ENCODE measurements around the gene SPAG17.

The SPAG17 gene

GRCh38 chr1:118151312-118151937, 33.6 kb downstream of the SPAG17 start:
- Mint-ChIP-seq H3K4me1 (no peaks in the 10 kb centered on the region), H3K27me3 (peaks cover 2% of the 10 kb centered on the region), H3K4me3 (no peak overlapping the region), H3K27ac (no peak overlapping the region), H3K9me3 (no peaks in the 10 kb centered on the region), H3K36me3 (no peaks in the 10 kb centered on the region)
- ATAC-seq (ENCODE audit: low read depth) (no peak), DNase-seq (ENCODE audit: low spot score in 2 of 2) (peak; percentile 9 to 11)

GRCh38 chr1:118149799-118150198, 35.2 kb downstream of the SPAG17 start:
- H3K27ac Mint-ChIP-seq = no peak overlapping the region
- ATAC-seq (ENCODE audit: low read depth) (no peak), DNase-seq (ENCODE audit: low spot score in 2 of 2) (no peak)
- no peaks in the 10 kb centered on the region for H3K9me3 Mint-ChIP-seq
- H3K4me3 Mint-ChIP-seq = no peak overlapping the region
- no peaks in the 10 kb centered on the region for H3K4me1 Mint-ChIP-seq
- no peaks in the 10 kb centered on the region for H3K36me3 Mint-ChIP-seq
- H3K27me3 Mint-ChIP-seq = peaks cover 2% of the 10 kb centered on the region

- ATAC-seq (ENCODE audit: low read depth) (no peak), DNase-seq (ENCODE audit: low spot score in 2 of 2) (no peak)
- Mint-ChIP-seq H3K27me3 (peaks cover 2% of the 10 kb centered on the region), H3K36me3 (no peaks in the 10 kb centered on the region), H3K4me3 (no peak overlapping the region), H3K4me1 (no peaks in the 10 kb centered on the region), H3K9me3 (no peaks in the 10 kb centered on the region), H3K27ac (no peak overlapping the region)
These were observed 37.0 kb downstream of the SPAG17 start for GRCh38 chr1:118148034-118148433.

- H3K27ac Mint-ChIP-seq = no peak overlapping the region
- H3K9me3 Mint-ChIP-seq = no peaks in the 10 kb centered on the region
- H3K36me3 Mint-ChIP-seq = no peaks in the 10 kb centered on the region
- ATAC-seq (ENCODE audit: low read depth) = no peak
- no peak overlapping the region for H3K4me3 Mint-ChIP-seq
- DNase-seq (ENCODE audit: low spot score in 2 of 2) = no peak
- no peaks in the 10 kb centered on the region for H3K4me1 Mint-ChIP-seq
- peaks cover 2% of the 10 kb centered on the region for H3K27me3 Mint-ChIP-seq
These were observed 37.5 kb downstream of the SPAG17 start for GRCh38 chr1:118147522-118147921.

GRCh38 chr1:118145721-118146120, 39.3 kb downstream of the SPAG17 start:
- Mint-ChIP-seq H3K9me3 (no peaks in the 10 kb centered on the region), H3K4me3 (no peak overlapping the region), H3K27ac (no peak overlapping the region), H3K4me1 (no peaks in the 10 kb centered on the region), H3K27me3 (peaks cover 2% of the 10 kb centered on the region), H3K36me3 (no peaks in the 10 kb centered on the region)
- DNase-seq (ENCODE audit: low spot score in 2 of 2) (no peak), ATAC-seq (ENCODE audit: low read depth) (no peak)

GRCh38 chr1:118144684-118145083, 40.3 kb downstream of the SPAG17 start:
- Mint-ChIP-seq H3K4me1 (no peaks in the 10 kb centered on the region), H3K36me3 (no peaks in the 10 kb centered on the region), H3K4me3 (no peak overlapping the region), H3K9me3 (no peaks in the 10 kb centered on the region), H3K27me3 (peaks cover 2% of the 10 kb centered on the region), H3K27ac (no peak overlapping the region)
- no peak for DNase-seq (ENCODE audit: low spot score in 2 of 2)
- no peak for ATAC-seq (ENCODE audit: low read depth)

GRCh38 chr1:118143831-118144230, 41.2 kb downstream of the SPAG17 start:
- ATAC-seq (ENCODE audit: low read depth) (no peak), DNase-seq (ENCODE audit: low spot score in 2 of 2) (no peak)

GRCh38 chr1:118143121-118143520, 41.9 kb downstream of the SPAG17 start:
- Mint-ChIP-seq H3K4me3 (no peak overlapping the region), H3K27me3 (peaks cover 2% of the 10 kb centered on the region)

More at GRCh38 chr1:118143831-118144230, 41.2 kb downstream of the SPAG17 start:
- Mint-ChIP-seq H3K36me3 (no peaks in the 10 kb centered on the region), H3K9me3 (no peaks in the 10 kb centered on the region), H3K27me3 (peaks cover 2% of the 10 kb centered on the region), H3K27ac (no peak overlapping the region), H3K4me3 (no peak overlapping the region), H3K4me1 (no peaks in the 10 kb centered on the region)

GRCh38 chr1:118142546-118142945, 42.5 kb downstream of the SPAG17 start:
- Mint-ChIP-seq H3K4me1 (no peaks in the 10 kb centered on the region), H3K27ac (no peak overlapping the region), H3K36me3 (no peaks in the 10 kb centered on the region), H3K4me3 (no peak overlapping the region), H3K27me3 (peaks cover 2% of the 10 kb centered on the region), H3K9me3 (no peaks in the 10 kb centered on the region)
- ATAC-seq (ENCODE audit: low read depth) = no peak
- DNase-seq (ENCODE audit: low spot score in 2 of 2) = no peak

More at GRCh38 chr1:118143121-118143520, 41.9 kb downstream of the SPAG17 start:
- ATAC-seq (ENCODE audit: low read depth) (no peak), DNase-seq (ENCODE audit: low spot score in 2 of 2) (no peak)
- Mint-ChIP-seq H3K4me1 (no peaks in the 10 kb centered on the region), H3K36me3 (no peaks in the 10 kb centered on the region), H3K27ac (no peak overlapping the region), H3K9me3 (no peaks in the 10 kb centered on the region)

- no peaks in the 10 kb centered on the region for H3K9me3 Mint-ChIP-seq
These were observed 47.1 kb downstream of the SPAG17 start for GRCh38 chr1:118137900-118138299.

GRCh38 chr1:118136187-118136941, 48.7 kb downstream of the SPAG17 start:
- Mint-ChIP-seq H3K36me3 (no peaks in the 10 kb centered on the region), H3K9me3 (no peaks in the 10 kb centered on the region), H3K4me3 (no peak overlapping the region), H3K27ac (no peak overlapping the region), H3K27me3 (peaks cover 12% of the 10 kb centered on the region), H3K4me1 (no peaks in the 10 kb centered on the region)
- ATAC-seq (ENCODE audit: low read depth) (no peak), DNase-seq (ENCODE audit: low spot score in 2 of 2) (no peak)

More at GRCh38 chr1:118137900-118138299, 47.1 kb downstream of the SPAG17 start:
- Mint-ChIP-seq H3K4me3 (no peak overlapping the region), H3K27ac (no peak overlapping the region), H3K4me1 (no peaks in the 10 kb centered on the region), H3K27me3 (peaks cover 9% of the 10 kb centered on the region), H3K36me3 (no peaks in the 10 kb centered on the region)
- ATAC-seq (ENCODE audit: low read depth) (no peak), DNase-seq (ENCODE audit: low spot score in 2 of 2) (no peak)

- no peaks in the 10 kb centered on the region for H3K36me3 Mint-ChIP-seq
- H3K9me3 Mint-ChIP-seq = no peaks in the 10 kb centered on the region
- H3K27me3 Mint-ChIP-seq = peaks cover 18% of the 10 kb centered on the region
- DNase-seq (ENCODE audit: low spot score in 2 of 2) (no peak), ATAC-seq (ENCODE audit: low read depth) (no peak)
- H3K27ac Mint-ChIP-seq = no peak overlapping the region
- H3K4me3 Mint-ChIP-seq = no peak overlapping the region
- no peaks in the 10 kb centered on the region for H3K4me1 Mint-ChIP-seq
These were observed 53.0 kb downstream of the SPAG17 start for GRCh38 chr1:118132000-118132399.

GRCh38 chr1:118128761-118129160, 56.3 kb downstream of the SPAG17 start:
- no peaks in the 10 kb centered on the region for H3K9me3 Mint-ChIP-seq
- no peaks in the 10 kb centered on the region for H3K4me1 Mint-ChIP-seq
- H3K27me3 Mint-ChIP-seq = peaks cover 15% of the 10 kb centered on the region
- DNase-seq (ENCODE audit: low spot score in 2 of 2) (no peak), ATAC-seq (ENCODE audit: low read depth) (no peak)
- no peak overlapping the region for H3K4me3 Mint-ChIP-seq
- no peaks in the 10 kb centered on the region for H3K36me3 Mint-ChIP-seq
- no peak overlapping the region for H3K27ac Mint-ChIP-seq

GRCh38 chr1:118124064-118124463, 61.0 kb downstream of the SPAG17 start:
- no peak for DNase-seq (ENCODE audit: low spot score in 2 of 2)
- Mint-ChIP-seq H3K27ac (no peak overlapping the region), H3K4me1 (no peaks in the 10 kb centered on the region), H3K27me3 (peaks cover 8% of the 10 kb centered on the region), H3K4me3 (no peak overlapping the region), H3K9me3 (no peaks in the 10 kb centered on the region), H3K36me3 (no peaks in the 10 kb centered on the region)
- ATAC-seq (ENCODE audit: low read depth) = no peak

Data from memory B cell (primary cell).